Measurements from ENCODE around the gene BCCIP.

BCCIP gene

GRCh38 chr10:125845617-125846016 lies 22.3 kb downstream of the BCCIP start:
- no peak for DNase-seq

DNA sequence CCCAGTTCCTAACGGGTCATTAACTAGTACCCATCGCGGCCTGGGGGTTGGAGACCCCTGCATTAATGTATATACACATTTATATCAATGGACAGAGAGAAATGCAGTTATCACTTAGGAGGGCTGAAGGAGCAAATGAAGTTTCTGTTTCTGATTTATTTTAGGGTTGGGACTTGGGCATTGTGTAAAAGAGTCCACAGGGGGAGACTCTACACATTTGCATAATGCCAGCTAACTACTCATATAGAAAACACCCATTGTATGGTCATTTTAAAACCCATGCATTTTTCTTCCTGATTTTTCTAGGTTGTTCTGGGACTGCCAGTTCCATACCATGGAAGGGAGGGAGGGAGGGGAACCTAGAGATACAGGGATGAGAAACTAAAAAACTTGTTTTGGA lies 23.5 kb downstream of the BCCIP start:
- DNase-seq: no peak

GRCh38 chr10:125848371-125848770 lies 25.0 kb downstream of the BCCIP start:
- no peak for DNase-seq

- no peak for DNase-seq
Observed at GRCh38 chr10:125848857-125849256, 25.5 kb downstream of the BCCIP start.

DNA sequence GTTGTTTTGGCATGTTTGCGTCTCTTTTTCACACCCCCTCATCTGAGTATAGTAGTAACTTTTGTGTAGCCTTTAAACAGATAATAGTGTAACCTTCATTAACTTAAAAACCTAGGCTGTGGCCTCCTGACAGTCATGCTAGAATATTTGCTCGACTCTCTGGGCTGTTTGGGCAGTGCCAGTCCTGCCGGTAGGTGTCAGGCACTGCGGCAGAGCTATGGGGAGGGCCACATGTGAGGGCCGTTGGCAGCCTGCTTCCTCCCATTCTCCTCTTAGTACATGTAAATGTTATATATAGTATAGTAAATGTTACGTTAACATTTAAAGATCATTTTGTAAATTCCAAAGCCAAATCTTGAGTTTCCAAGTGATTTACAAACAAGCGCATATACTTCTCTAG lies 26.1 kb downstream of the BCCIP start:
- no peak for DNase-seq

DNA sequence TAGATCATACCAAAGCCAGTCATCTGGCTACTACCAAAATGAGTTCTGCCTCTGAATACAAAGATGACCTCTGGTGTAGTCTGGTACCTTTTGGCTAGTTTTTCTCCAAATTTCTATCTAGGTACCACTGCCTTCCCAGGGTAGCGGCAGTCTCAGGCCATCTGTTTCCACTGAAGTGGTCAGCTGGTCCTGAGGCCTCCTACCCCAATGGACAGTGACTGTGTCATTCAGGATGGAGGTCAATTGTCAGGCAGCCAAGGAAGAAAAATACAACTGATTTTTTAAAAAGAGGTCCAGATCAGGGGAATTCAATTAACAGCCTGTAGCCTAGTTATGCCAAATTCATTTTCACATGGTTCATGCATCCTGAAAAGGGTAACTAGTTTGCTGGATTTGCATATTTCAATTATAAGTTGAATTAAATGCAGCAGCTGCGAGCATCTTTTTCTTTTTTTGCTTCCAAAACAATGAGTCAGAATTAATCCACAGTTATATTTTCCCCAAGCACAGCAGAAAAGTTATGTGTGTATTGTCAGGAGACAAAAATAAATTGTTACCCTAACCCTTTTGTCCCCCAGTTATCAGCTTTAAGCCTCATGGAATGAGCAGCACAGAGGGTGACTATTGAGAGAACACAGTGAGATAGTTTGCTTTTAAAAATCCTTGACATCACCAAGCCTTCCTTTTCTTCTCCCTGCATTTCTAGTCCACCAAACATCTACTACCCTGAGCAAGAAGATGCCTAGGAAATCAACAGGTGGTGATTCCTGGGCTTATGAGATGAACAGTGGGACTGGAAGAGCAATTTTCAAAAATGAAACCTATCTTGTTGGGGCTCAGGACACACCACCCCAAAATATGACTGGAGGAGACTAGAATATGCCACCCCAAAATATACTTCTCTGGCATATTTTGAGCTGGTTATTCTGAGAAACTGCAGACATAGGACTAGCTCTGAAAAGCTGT lies 27.7 kb downstream of the BCCIP start:
- DNase-seq: no peak

GRCh38 chr10:125852487-125852886 lies 29.1 kb downstream of the BCCIP start:
- DNase-seq: no peak

DNA sequence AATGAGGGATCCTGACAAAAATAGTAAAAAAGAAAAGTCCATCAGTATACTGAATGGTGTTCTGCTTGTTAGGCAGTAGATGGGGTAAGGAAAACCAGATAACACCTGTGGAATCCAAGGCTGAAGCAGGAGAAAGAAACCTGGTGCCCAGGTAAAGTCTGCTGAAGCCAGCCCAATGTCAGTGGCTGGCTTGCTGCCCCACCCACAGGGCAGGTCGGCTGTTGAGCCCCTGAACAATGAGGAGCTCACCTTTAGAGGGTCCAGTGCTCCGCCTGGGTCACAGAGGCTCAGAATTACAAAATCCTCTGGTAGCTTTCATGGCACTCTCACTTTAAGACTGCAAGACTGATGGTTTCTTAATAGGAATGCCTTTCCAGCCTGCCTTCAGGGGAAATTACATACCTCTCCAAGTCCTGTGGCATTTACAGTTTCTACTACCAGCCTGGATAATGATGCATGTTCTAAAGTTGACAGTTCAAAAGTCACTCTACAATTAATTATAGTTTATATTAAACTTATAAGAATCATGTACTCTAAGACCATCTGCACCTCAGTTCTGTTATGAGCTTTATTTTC lies 33.9 kb downstream of the BCCIP start:
- no peak for DNase-seq

GRCh38 chr10:125859128-125859817 lies 35.9 kb downstream of the BCCIP start:
- no peak for DNase-seq

- DNase-seq: no peak
Observed at GRCh38 chr10:125865120-125865519, 41.8 kb downstream of the BCCIP start.

DNA sequence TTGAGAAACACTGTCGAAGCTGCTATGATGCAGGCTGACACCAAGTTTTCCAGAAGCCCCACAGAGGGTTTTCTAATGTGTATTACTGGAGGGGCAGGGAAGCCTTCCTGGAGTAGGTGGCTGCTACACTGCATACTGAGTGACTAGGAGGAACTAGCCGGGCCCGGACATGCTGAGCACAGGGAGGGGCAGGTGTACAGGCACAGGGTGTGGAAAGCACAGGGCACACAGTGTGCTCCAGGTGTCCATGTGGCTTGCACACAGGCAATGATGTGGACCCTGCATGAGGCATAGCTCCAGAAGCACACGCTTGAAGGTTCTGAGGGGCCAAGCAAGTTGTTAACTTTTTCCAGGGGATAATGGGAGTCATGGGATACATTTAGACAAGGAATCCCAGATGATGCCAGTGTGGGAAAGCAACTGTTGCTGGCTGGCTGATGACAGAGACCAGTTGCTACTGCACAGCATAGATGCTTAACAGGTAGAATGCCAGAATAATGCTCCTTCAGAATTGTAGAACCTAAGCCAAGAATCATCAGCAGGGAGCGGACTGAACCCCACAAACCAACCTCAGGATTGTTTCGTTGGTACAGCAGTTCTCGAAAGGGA lies 43.2 kb downstream of the BCCIP start:
- DNase-seq: no peak

DNA sequence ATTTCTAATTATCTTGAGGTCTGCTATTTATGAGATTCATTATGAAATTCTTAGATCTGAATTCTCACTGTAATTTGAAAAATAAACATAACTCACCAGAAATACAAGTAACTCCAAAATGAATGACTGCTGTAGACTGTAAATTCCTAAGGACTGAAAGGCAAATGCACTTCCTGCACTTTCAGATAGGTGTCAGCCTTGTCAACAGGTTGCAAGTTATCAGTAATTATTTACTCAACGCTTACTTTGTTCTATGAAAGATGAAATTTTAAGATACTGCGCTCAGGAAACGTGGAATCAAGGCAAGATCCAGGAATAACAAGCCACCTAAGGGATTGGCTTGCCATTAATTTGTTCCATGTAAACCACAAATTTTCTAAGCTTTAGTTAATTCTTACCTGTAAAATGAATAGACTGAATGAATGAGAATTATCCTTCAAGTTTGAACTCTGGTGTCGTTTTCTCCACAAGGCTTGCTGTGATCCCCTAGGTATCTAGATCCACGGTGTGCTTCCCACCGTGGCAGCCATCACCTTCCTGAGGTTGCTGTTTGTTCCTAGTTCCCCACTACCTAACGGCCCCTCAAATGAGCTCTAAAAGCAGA lies 45.1 kb downstream of the BCCIP start:
- peak; percentile 51 for DNase-seq

DNA sequence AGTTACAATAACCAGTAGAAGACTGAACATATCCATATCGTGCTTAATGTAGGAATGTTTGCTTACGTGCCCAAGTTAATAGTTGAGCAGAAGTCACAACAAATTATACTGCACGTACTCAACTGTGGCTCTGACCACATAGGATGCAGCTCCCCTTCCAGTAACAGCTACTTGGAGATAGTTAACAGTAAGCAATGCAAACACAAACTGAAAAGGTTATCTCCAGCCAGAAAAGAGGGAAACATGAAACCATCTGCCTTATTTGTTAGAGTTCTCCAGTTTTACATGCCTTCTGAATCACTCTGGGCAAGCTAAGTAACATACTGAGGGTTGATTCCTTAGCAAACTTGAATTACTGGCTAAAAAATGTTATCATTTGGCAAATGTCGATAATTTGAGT lies 48.0 kb downstream of the BCCIP start:
- DNase-seq: no peak

DNA sequence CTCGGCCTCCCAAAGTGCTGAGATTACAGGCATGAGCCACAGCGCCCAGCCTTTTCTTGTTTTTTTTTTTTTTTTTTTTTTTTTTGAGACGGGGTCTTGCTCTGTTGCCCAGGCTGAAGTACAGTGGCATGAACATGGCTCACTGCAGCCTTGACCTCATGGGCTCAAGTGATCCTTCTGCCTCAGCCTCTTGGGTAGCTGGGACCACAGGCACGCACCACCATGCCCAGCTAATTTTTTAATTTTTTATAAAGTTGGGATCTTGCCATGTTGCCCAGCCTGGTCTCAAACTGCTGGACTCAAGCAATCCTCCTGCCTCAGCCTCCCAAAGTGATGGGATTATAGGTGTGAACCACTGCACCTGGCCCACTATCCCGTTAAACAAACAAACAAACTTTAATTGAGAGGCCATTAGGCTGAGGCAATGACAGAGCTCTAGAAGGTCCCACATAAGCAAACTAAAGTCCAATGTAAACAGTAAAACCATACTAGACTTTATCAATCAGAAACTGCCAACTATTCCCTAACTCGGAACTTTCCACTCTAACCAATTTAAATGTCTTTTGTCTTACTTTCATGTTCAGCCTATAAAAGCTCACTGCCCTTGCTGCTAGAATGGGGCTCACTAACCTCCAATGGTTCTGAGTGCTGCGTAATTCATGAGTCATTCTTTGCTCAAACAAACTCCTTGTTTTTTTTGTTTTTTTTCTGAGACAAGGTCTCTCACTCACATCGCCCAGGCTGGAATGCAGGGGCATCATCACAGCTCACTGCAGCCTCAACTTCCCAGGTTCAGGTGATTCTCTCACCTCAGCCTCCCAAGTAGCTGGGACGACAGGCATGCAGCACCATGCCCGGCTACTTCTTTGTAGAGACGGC lies 55.9 kb downstream of the BCCIP start:
- peak; percentile 73 for DNase-seq

DNA sequence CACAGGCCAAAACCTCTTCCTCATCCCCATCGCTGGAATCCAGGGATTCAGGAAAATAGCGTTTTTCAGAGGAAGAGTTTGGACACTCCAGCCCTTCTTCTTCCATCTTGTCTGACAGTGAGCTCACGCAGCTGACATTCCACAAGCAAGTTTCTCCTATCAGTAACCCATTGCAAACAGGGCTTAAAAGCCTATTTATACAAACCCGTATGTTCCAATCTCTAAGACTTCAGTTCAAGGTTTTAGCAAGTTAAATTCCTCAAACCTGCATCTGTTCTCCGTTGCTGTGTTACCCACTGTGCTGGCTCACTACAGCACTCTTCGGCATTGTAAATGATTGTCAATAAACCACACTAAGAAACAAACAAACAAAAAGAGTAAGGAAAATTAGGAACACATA lies 57.4 kb downstream of the BCCIP start:
- no peak for DNase-seq

DNA sequence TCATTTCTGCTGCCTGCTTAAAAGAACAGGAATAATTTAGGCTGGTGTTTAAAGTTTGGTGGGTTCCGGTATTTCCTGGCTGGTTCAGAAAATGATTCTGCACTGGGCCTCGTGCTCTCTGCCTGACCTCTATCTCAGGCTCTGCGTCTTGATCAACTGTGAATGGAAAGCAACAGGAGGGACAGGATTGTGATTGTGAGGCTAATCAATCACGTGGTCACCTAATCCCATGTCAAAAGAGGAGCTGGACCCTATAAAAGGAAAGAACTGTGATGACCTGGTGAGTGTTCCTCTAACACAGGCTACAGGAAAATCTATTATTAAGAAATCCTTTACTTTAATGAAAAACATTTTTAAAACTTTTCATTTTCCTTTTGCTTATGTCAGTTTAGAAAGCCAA lies 57.8 kb downstream of the BCCIP start, which contains the start of gene DHX32:
Gene DHX32, minus strand, starts transcription at position 101 of the 400 bp plus-strand sequence. CDS start 468 bp downstream, outside the sequence.
- DNase-seq: no peak

- no peak for DNase-seq
Observed at GRCh38 chr10:125882596-125882995, 59.2 kb downstream of the BCCIP start.

- no peak for DNase-seq
Observed at GRCh38 chr10:125883211-125883610, 59.9 kb downstream of the BCCIP start.

Data from fibroblast of skin of scalp (primary cell).